Right lobe of liver (tissue), 4 donors: ENCODE results near the gene VASH2.

Experiments
- POLR2A ChIP-seq: fragments of 450-650 bp; IDR thresholded peaks from one replicate; pipeline ENCODE4 v1.6.1; 2017; ENCODE audit warnings: antibody characterized with exemption, mild to moderate bottlenecking
- TF ChIP-seq, protein P1 (sequence below), 4 donors: fragments of 200-600 bp in 3 of 4; fragments of 450-650 bp in 1 of 4; IDR thresholded peaks; one replicate each; pipeline versions ENCODE4 v1.5.1 to v1.8.0; 2016 to 2022; ENCODE audit warnings: antibody characterized with exemption in 4 of 4, mild to moderate bottlenecking in 2 of 4
- donor health status: DM: no; HTN: no; CAD: no.
- donor health status: DM: no; HTN: no; CAD: no.
- donor health status: DM: no; HTN: yes; CAD: no.

DNA sequence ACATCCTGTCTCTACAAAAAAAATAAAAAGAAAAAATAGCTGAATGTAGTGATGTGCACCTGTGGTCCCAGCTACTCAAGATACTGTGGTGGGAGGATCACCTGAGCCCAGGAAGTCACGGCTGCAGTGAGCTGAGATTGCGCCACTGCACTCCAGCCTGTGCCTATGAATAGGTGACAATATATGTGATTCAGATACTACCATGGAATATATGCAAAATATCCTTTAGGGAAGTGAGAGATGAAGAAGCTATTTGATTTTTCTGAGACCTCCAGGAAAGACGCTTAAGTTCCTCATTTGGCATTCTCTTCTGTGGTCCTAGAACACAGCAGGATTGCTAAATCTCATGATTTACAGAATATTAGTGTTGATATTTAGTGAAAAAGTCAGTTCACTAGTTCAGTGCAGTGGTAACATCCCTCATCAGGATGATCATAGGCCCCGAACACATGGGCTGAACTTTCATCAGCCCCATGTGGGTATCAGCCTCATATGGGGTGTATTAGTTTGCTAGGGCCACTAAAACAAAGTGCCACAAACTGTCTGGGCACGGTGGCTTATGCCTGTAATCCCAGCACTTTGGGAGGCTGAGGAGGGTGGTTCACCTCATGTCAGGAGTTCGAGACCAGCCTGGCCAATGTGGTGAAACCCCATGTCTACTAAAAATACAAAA lies 6.0 kb upstream of the VASH2 start:
- TF ChIP-seq, protein P1, sequence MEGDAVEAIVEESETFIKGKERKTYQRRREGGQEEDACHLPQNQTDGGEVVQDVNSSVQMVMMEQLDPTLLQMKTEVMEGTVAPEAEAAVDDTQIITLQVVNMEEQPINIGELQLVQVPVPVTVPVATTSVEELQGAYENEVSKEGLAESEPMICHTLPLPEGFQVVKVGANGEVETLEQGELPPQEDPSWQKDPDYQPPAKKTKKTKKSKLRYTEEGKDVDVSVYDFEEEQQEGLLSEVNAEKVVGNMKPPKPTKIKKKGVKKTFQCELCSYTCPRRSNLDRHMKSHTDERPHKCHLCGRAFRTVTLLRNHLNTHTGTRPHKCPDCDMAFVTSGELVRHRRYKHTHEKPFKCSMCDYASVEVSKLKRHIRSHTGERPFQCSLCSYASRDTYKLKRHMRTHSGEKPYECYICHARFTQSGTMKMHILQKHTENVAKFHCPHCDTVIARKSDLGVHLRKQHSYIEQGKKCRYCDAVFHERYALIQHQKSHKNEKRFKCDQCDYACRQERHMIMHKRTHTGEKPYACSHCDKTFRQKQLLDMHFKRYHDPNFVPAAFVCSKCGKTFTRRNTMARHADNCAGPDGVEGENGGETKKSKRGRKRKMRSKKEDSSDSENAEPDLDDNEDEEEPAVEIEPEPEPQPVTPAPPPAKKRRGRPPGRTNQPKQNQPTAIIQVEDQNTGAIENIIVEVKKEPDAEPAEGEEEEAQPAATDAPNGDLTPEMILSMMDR (IDR thresholded peaks at IDR 0.05), result no peak
- no peak for TF ChIP-seq POLR2A
